Keratinocyte (primary cell): ENCODE data around the gene RPL23.

Source experiments
- EZH2 ChIP-seq: IDR thresholded peaks from one replicate; pipeline ENCODE4 v1.6.1; 2012; ENCODE audit warnings: inconsistent platforms, mild to moderate bottlenecking, low read length, moderate library complexity
- TF ChIP-seq, protein P1 (sequence below), 3 experiments: IDR thresholded peaks in 1 of 3; conservative IDR thresholded peaks in 1 of 3; optimal IDR thresholded peaks in 1 of 3; 2 replicates in 2 of 3; 3 replicates in 1 of 3; pipeline versions ENCODE3 to v1.5.1; 2011; ENCODE audit warnings: low read length in 3 of 3, mild to moderate bottlenecking in 3 of 3, moderate library complexity in 2 of 3, control low read depth in 1 of 3, inconsistent platforms in 1 of 3; ENCODE audit not compliant: insufficient read depth in 2 of 3; ENCODE audit errors: extremely low read depth in 1 of 3

- TF ChIP-seq, protein P1, sequence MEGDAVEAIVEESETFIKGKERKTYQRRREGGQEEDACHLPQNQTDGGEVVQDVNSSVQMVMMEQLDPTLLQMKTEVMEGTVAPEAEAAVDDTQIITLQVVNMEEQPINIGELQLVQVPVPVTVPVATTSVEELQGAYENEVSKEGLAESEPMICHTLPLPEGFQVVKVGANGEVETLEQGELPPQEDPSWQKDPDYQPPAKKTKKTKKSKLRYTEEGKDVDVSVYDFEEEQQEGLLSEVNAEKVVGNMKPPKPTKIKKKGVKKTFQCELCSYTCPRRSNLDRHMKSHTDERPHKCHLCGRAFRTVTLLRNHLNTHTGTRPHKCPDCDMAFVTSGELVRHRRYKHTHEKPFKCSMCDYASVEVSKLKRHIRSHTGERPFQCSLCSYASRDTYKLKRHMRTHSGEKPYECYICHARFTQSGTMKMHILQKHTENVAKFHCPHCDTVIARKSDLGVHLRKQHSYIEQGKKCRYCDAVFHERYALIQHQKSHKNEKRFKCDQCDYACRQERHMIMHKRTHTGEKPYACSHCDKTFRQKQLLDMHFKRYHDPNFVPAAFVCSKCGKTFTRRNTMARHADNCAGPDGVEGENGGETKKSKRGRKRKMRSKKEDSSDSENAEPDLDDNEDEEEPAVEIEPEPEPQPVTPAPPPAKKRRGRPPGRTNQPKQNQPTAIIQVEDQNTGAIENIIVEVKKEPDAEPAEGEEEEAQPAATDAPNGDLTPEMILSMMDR (optimal IDR thresholded peaks at IDR 0.05 in 1 of 3, IDR thresholded peaks at IDR 0.05 in 1 of 3, conservative IDR thresholded peaks at IDR 0.05 in 1 of 3; ENCODE audit: extremely low read depth in 1 of 3, insufficient read depth in 2 of 3, low read length in 3 of 3) = no peak
- no peak for TF ChIP-seq EZH2
Measured at GRCh38 chr17:38844261-38844757, 9.2 kb downstream of the RPL23 start.
